Endodermal cell (in vitro differentiated cells): Measurements from ENCODE around the gene FOXD1. TPM values are rescaled to one million over a fixed set of nuclear protein-coding genes. Genes with fewer than 3 reads are reported as not detected.

Experiments used
- DNase-seq: peaks from one replicate; pipeline ENCODE4 v3.0.0-alpha.2; 2017
- H3K27ac ChIP-seq: 2 replicates; pipeline ENCODE4 v1.5.1; 2013; ENCODE audit warnings: mild to moderate bottlenecking, low read depth, low read length, moderate library complexity
- H3K27me3 ChIP-seq: 2 replicates; pipeline ENCODE4 v1.6.1; 2013; ENCODE audit warnings: mild to moderate bottlenecking, low read length, moderate library complexity; ENCODE audit not compliant: insufficient read depth, control insufficient read depth, poor library complexity, severe bottlenecking
- H3K36me3 ChIP-seq: 2 replicates; pipeline ENCODE4 v1.7.0; 2013; ENCODE audit warnings: mild to moderate bottlenecking, low read length, moderate library complexity; ENCODE audit not compliant: control insufficient read depth, insufficient read depth
- H3K4me1 ChIP-seq: one replicate; pipeline ENCODE4 v1.7.0; 2013; ENCODE audit warnings: low read length; ENCODE audit not compliant: control insufficient read depth, insufficient read depth
- H3K4me3 ChIP-seq: 2 replicates; pipeline ENCODE4 v1.5.1; 2013; ENCODE audit warnings: mild to moderate bottlenecking, low read length, moderate library complexity
- H3K9ac ChIP-seq: 2 replicates; pipeline ENCODE4 v1.6.1; 2013; ENCODE audit warnings: mild to moderate bottlenecking, low read length, moderate library complexity; ENCODE audit not compliant: poor library complexity, severe bottlenecking; ENCODE audit errors: extremely low read depth
- H3K9me3 ChIP-seq: 2 replicates; pipeline ENCODE4 v1.6.1; 2013; ENCODE audit warnings: mild to moderate bottlenecking, low read length, moderate library complexity; ENCODE audit not compliant: control insufficient read depth
- H3K27ac Mint-ChIP-seq: 2 replicates; pipeline ENCODE4 v1.8.0; 2020; ENCODE audit warnings: mixed read lengths
- H3K27me3 Mint-ChIP-seq: 2 replicates; pipeline ENCODE4 v1.8.0; 2021; ENCODE audit warnings: mild to moderate bottlenecking, mixed read lengths; ENCODE audit not compliant: insufficient read depth
- H3K36me3 Mint-ChIP-seq: 2 replicates; pipeline ENCODE4 v1.8.0; 2020; ENCODE audit warnings: low read depth, mixed read lengths
- H3K4me1 Mint-ChIP-seq: 2 replicates; pipeline ENCODE4 v1.8.0; 2020; ENCODE audit warnings: mixed read lengths
- H3K4me3 Mint-ChIP-seq: 2 replicates; pipeline ENCODE4 v1.8.0; 2020; ENCODE audit warnings: mild to moderate bottlenecking, moderate library complexity, mixed read lengths
- H3K9me3 Mint-ChIP-seq: 2 replicates; pipeline ENCODE4 v1.8.0; 2020; ENCODE audit warnings: mild to moderate bottlenecking, mixed read lengths
- CTCF ChIP-seq: fragments of 200-600 bp; sonication (generic); conservative IDR thresholded peaks from 2 replicates; pipeline ENCODE4 v1.5.0; 2021; ENCODE audit warnings: antibody characterized with exemption, mild to moderate bottlenecking
- WGBS, 2 experiments: methylation state at CpG; one replicate each; pipeline versions ENCODE4 v1.1.5 to v1.1.7; 2013; ENCODE audit warnings: missing lambda C conversion rate in 2 of 2, mixed read lengths in 1 of 2; ENCODE audit not compliant: insufficient coverage in 1 of 2, insufficient read length in 1 of 2; 5-methylcytosine and 5-hydroxymethylcytosine counted together
- total RNA-seq, 2 donors: library from RNA; stranded (reverse); fragmentation: NEBNext Ultra II Directional in 1 of 2; extraction: Animal tissue kit (Norgen Biotek cat#: 25700) in 1 of 2; gene quantifications; 2 replicates in 1 of 2; 3 replicates in 1 of 2; pipeline ENCODE4 v1.2.1, GENCODE V29; 2021

The FOXD1 gene
- total RNA-seq, 2 donors from 2014 or later: 0.29 to 0.59 TPM

DNA sequence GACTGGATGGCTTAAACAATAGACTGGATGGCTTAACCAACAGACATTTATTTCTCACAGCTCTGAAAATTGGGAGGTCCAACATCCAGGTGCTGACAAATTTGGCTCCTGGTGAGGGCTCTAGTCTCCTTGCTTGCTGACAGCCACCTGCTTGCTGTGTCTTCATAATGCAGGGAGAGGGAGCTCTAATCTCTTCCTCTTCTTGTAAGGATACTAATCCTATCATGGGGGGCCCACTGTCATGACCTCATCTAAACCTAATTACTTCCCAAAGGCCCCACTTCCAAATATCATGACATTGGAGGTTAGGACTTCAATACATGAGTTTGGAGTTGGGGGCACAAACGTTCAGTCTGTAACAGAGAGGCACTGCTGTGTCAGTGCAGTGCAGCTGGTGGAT, 26.4 kb downstream of the FOXD1 start:
- Mint-ChIP-seq H3K4me1 (peaks cover 6% of the 10 kb centered on the region), H3K36me3 (no peaks in the 10 kb centered on the region), H3K9me3 (no peaks in the 10 kb centered on the region), H3K4me3 (no peak overlapping the region), H3K27me3 (peaks cover 95% of the 10 kb centered on the region), H3K27ac (no peak overlapping the region)
- Histone ChIP-seq H3K27ac (no peak overlapping the region), H3K27me3 (peaks cover 38% of the 10 kb centered on the region), H3K4me3 (no peak overlapping the region), H3K36me3 (no peaks in the 10 kb centered on the region), H3K9ac (no peak overlapping the region), H3K9me3 (no peaks in the 10 kb centered on the region), H3K4me1 (no peaks in the 10 kb centered on the region)
- 73% methylated on average over 1 of the region's 1 CpG; no CpG with 5 or more reads in 1 of the 2 experiments for WGBS, 2 experiments
- DNase-seq: peak; percentile 50
- peak; percentile 76 for TF ChIP-seq CTCF

DNA sequence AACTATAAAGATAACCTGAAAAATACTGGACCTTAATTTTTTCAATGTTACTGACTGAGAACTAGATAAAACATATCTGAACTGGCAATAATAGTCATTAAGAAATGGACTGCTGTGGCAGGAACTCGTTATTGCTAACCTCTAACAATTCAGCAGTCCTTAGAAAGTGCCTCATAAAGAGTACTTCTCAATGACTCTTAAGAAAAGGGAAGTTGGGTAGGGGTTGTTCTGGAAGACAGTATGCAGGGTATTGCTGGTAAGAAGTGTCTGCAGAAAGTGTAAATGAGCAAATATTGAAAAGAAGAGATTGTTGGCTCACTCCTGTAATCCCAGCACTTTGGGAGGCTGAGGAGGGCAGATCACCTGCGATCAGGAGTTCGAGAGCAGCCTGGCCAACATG, 27.9 kb downstream of the FOXD1 start:
- H3K27me3 ChIP-seq: peaks cover 38% of the 10 kb centered on the region
- TF ChIP-seq CTCF: no peak
- H3K4me1 ChIP-seq: no peaks in the 10 kb centered on the region
- WGBS, 2 experiments: 67 to 92% methylated on average over 1 to 3 of the region's 3 CpGs
- Mint-ChIP-seq H3K27ac (no peak overlapping the region), H3K27me3 (peaks cover 90% of the 10 kb centered on the region), H3K36me3 (no peaks in the 10 kb centered on the region), H3K9me3 (no peaks in the 10 kb centered on the region), H3K4me1 (peaks cover 6% of the 10 kb centered on the region), H3K4me3 (no peak overlapping the region)
- DNase-seq: no peak
- no peak overlapping the region for H3K4me3 ChIP-seq
- H3K36me3 ChIP-seq: no peaks in the 10 kb centered on the region
- no peak overlapping the region for H3K27ac ChIP-seq
- no peak overlapping the region for H3K9ac ChIP-seq
- no peaks in the 10 kb centered on the region for H3K9me3 ChIP-seq

DNA sequence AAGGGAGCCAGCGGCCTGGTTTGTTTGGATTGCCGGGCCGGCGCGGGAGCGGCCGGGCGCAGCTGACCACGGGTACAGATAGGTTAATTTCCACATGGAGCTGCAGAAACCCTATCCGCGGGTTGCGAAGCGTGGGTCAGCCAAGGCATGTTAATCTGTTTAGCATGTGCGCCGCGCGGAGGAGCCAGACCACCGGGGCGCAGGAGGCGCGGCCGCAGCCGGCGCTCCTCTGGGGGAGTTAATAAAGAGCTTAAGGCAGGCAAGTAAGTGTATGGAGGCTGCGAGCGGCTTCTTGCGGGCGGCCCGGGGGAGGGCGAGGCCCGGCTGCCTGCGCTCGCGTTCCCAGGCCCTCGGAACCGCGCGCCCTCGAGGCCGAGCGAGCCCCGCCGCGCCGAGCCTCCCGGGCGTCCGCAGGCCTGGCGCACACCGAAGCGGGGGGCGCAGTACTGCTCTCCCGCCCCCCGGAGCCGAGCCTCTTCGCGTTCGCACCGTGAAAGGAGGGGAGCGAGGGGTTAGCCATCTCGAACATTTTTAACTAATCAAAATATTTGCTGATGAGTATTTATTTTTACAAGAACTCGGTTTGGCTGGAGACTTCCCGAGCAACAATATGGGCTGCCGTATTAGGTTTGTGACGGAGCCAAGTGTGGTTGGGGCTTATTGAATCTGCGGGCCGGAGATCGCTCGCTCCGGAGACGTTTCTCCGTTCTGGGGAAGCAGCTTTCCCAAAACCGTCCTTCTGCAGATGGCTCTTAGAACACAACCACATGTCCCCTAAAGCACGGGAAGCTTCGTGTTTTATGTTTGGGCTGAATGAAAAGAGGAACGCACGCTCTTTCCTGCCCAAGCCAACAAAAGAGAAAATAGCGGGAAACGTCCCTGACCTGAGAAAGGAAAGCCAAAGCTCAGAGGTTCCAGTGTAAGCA, 28.8 kb downstream of the FOXD1 start:
- WGBS, 2 experiments: 78 to 81% methylated on average over 23 to 79 of the region's 79 CpGs
- DNase-seq: peak; percentile 84
- TF ChIP-seq CTCF: no peak
- Histone ChIP-seq H3K27ac (no peak overlapping the region), H3K4me3 (no peak overlapping the region), H3K9me3 (no peaks in the 10 kb centered on the region), H3K27me3 (peaks cover 31% of the 10 kb centered on the region), H3K36me3 (no peaks in the 10 kb centered on the region), H3K4me1 (no peaks in the 10 kb centered on the region), H3K9ac (no peak overlapping the region)
- Mint-ChIP-seq H3K4me3 (peak overlapping the region; percentile 58), H3K36me3 (no peaks in the 10 kb centered on the region), H3K27me3 (peaks cover 89% of the 10 kb centered on the region), H3K4me1 (peaks cover 6% of the 10 kb centered on the region), H3K9me3 (no peaks in the 10 kb centered on the region), H3K27ac (no peak overlapping the region)
